Smooth muscle cell (in vitro differentiated cells): ENCODE measurements around the gene CENPB. TPM values are rescaled to one million over a fixed set of nuclear protein-coding genes. Genes with fewer than 3 reads are reported as not detected.

ENCODE experiments used
- DNase-seq: peaks from one replicate; lab custom pipeline; 2025; ENCODE audit not compliant: unreplicated experiment; lab: John Stamatoyannopoulos, UW
- H2AFZ ChIP-seq: fragments of 200-600 bp; sonication (generic); 2 replicates; pipeline ENCODE4 v1.6.0; 2016; ENCODE audit warnings: antibody characterized with exemption, low read depth, mild to moderate bottlenecking
- H3F3A ChIP-seq: fragments of 200-600 bp; sonication (generic); 2 replicates; pipeline ENCODE4 v1.6.0; 2017; ENCODE audit warnings: antibody characterized with exemption, low read depth
- H3K27ac ChIP-seq: fragments of 200-600 bp; sonication (generic); 2 replicates; pipeline ENCODE4 v1.5.1; 2016; ENCODE audit warnings: low read depth, mild to moderate bottlenecking
- H3K27me3 ChIP-seq: fragments of 200-600 bp; sonication (generic); 2 replicates; pipeline ENCODE4 v1.6.1; 2016; ENCODE audit warnings: low read depth, mild to moderate bottlenecking
- H3K36me3 ChIP-seq: fragments of 200-600 bp; sonication (generic); 2 replicates; pipeline ENCODE4 v1.5.1; 2016; ENCODE audit warnings: low read depth
- H3K4me1 ChIP-seq: fragments of 200-600 bp; sonication (generic); 2 replicates; pipeline ENCODE4 v1.5.1; 2016; ENCODE audit warnings: low read depth
- H3K4me2 ChIP-seq: fragments of 200-600 bp; sonication (generic); 2 replicates; pipeline ENCODE4 v1.6.0; 2016; ENCODE audit warnings: mild to moderate bottlenecking
- H3K4me3 ChIP-seq: fragments of 200-600 bp; sonication (generic); 2 replicates; pipeline ENCODE4 v1.5.1; 2016; ENCODE audit warnings: mild to moderate bottlenecking
- H3K79me2 ChIP-seq: fragments of 200-600 bp; sonication (generic); 2 replicates; pipeline ENCODE4 v1.6.0; 2016; ENCODE audit warnings: low read depth, mild to moderate bottlenecking
- H3K9ac ChIP-seq: fragments of 200-600 bp; sonication (generic); 2 replicates; pipeline ENCODE4 v1.6.0; 2016; ENCODE audit warnings: low read depth
- H3K9me3 ChIP-seq: fragments of 200-600 bp; sonication (generic); replicated peaks from 2 replicates; pipeline ENCODE4 v1.5.1; 2016; ENCODE audit warnings: low read depth
- H4K20me1 ChIP-seq: fragments of 200-600 bp; sonication (generic); 2 replicates; pipeline ENCODE4 v1.6.0; 2016; ENCODE audit warnings: low read depth
- CTCF ChIP-seq: fragments of 200-600 bp; sonication (generic); IDR thresholded peaks from 2 replicates; pipeline ENCODE4 v1.5.1; 2017; ENCODE audit warnings: borderline replicate concordance, mild to moderate bottlenecking, antibody characterized with exemption; ENCODE audit not compliant: insufficient read depth, poor library complexity, severe bottlenecking
- WGBS: methylation state at CpG from one replicate; pipeline ENCODE4 v1.1.7; 2016; ENCODE audit warnings: low lambda C conversion rate; 5-methylcytosine and 5-hydroxymethylcytosine counted together
- polyA plus RNA-seq: library from polyadenylated mRNA; unstranded; fragments of >200 nt; fragmentation: Nextera tagmentation; extraction: Ambion mirVana; gene quantifications from 2 replicates; pipeline ENCODE4 v1.2.1, GENCODE V29; 2016
- total RNA-seq: library from RNA; depleted of rRNA; stranded (reverse); fragments of >200 nt; gene quantifications from 2 replicates; pipeline ENCODE4 v1.2.3, GENCODE V29; 2014

The CENPB gene
- total and polyA plus RNA-seq, 2 experiments from 2014 or later, result 10.4 to 23.6 TPM

DNA sequence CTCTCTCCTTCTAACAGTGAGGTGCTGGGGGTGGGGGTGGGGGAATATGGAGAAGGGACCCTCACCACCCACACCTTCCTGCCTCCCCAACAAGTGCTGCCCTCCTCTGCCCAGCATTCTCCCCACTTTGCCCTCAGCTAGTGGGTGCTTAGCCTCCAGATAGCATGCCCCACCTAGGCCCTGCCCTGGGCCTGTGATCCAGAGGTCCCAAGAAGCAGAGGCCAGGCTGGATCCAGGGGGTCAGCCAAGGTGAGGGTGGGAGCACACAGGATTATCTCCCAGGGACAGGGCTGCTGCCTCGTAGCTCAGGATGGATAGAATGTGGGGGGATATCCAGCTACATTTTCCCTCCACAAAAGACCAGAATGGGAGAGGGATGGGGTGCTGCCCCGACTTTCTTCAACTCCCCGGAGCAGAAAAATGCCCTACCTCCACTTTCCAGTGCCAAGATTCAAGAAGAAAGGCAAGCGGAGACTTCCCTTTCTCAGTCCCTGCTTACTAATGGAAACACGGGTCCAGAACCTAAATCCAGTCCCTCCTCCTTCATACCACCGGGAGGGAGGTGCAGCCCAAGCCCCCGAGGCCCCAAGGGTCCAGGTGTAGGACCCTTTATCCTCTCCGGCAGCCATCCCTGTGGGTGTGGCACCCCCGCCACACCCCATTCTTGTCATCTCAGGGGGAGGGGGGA, 20.0 kb downstream of the CENPB start:
- peaks cover 14% of the 10 kb centered on the region for H3K4me1 ChIP-seq
- peak overlapping the region; percentile 47 for H3K9ac ChIP-seq
- H2AFZ ChIP-seq, result peak overlapping the region; percentile 83
- no peaks in the 10 kb centered on the region for H3K27me3 ChIP-seq
- no peaks in the 10 kb centered on the region for H3K9me3 ChIP-seq
- no peaks in the 10 kb centered on the region for H4K20me1 ChIP-seq
- no peak for TF ChIP-seq CTCF
- peak overlapping the region; percentile 96 for H3K4me2 ChIP-seq
- WGBS, result 52% methylated on average over 9 of the region's 9 CpGs
- no peak overlapping the region for H3K27ac ChIP-seq
- no peaks in the 10 kb centered on the region for H3F3A ChIP-seq
- H3K79me2 ChIP-seq, result no peaks in the 10 kb centered on the region
- H3K36me3 ChIP-seq, result no peaks in the 10 kb centered on the region
- H3K4me3 ChIP-seq, result peak overlapping the region; percentile 60
- DNase-seq, result no peak

DNA sequence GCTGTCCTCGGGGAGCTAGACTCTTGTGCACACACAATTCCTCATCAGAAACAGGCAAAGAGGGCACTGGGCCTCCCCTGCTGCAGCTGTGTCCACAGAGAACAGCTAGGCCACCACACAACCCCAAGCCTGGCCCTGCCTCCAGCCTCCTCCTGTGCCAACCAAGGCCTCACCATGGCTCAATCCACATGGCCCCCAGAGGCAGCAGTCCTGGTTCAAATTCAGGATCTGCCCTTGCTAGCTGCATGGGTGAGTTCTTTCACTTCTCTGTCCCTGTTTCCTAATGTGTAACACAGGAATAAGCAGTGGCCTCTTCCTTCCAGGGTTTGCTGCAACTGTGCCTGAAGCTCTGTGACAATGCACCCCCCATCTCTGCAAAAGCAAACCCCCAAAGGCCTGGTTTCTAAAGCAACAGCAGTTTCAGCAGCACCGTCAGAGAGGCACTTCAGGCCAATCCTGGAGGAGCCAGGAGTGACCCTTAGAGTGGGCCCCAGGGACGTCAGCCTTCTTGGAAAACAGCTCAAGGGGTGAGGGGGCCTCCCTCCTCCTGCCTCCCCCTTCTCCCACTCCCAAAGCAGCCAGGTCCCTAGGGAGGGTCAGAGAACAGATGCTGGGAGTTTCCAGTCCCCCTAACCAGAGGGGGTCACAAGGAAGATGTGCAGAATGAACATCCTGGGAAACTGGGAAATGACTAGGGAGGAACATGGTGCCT, 21.2 kb downstream of the CENPB start:
- TF ChIP-seq CTCF, result no peak
- 79% methylated on average over 3 of the region's 3 CpGs for WGBS
- H3K4me2 ChIP-seq, result no peak overlapping the region
- H3K4me3 ChIP-seq, result no peak overlapping the region
- no peaks in the 10 kb centered on the region for H3K36me3 ChIP-seq
- no peaks in the 10 kb centered on the region for H3K79me2 ChIP-seq
- no peak overlapping the region for H2AFZ ChIP-seq
- H3K9me3 ChIP-seq, result no peaks in the 10 kb centered on the region
- no peaks in the 10 kb centered on the region for H3K27me3 ChIP-seq
- no peaks in the 10 kb centered on the region for H3F3A ChIP-seq
- H4K20me1 ChIP-seq, result no peaks in the 10 kb centered on the region
- no peak overlapping the region for H3K27ac ChIP-seq
- H3K4me1 ChIP-seq, result peaks cover 18% of the 10 kb centered on the region
- H3K9ac ChIP-seq, result no peak overlapping the region
- DNase-seq, result no peak

GRCh38 chr20:3764659-3765058, 21.9 kb downstream of the CENPB start:
- no peak overlapping the region for H2AFZ ChIP-seq
- no peak for DNase-seq
- H3K27ac ChIP-seq, result no peak overlapping the region
- H3K4me2 ChIP-seq, result no peak overlapping the region
- H4K20me1 ChIP-seq, result no peaks in the 10 kb centered on the region
- peaks cover 20% of the 10 kb centered on the region for H3K4me1 ChIP-seq
- no peak overlapping the region for H3K4me3 ChIP-seq
- no peak for TF ChIP-seq CTCF
- H3K27me3 ChIP-seq, result no peaks in the 10 kb centered on the region
- H3K9me3 ChIP-seq, result no peaks in the 10 kb centered on the region
- no peaks in the 10 kb centered on the region for H3K79me2 ChIP-seq
- WGBS, result 94% methylated on average over 3 of the region's 3 CpGs
- no peak overlapping the region for H3K9ac ChIP-seq
- H3K36me3 ChIP-seq, result no peaks in the 10 kb centered on the region
- no peaks in the 10 kb centered on the region for H3F3A ChIP-seq
